ENCODE measurements around the gene SLC25A48.

DNA sequence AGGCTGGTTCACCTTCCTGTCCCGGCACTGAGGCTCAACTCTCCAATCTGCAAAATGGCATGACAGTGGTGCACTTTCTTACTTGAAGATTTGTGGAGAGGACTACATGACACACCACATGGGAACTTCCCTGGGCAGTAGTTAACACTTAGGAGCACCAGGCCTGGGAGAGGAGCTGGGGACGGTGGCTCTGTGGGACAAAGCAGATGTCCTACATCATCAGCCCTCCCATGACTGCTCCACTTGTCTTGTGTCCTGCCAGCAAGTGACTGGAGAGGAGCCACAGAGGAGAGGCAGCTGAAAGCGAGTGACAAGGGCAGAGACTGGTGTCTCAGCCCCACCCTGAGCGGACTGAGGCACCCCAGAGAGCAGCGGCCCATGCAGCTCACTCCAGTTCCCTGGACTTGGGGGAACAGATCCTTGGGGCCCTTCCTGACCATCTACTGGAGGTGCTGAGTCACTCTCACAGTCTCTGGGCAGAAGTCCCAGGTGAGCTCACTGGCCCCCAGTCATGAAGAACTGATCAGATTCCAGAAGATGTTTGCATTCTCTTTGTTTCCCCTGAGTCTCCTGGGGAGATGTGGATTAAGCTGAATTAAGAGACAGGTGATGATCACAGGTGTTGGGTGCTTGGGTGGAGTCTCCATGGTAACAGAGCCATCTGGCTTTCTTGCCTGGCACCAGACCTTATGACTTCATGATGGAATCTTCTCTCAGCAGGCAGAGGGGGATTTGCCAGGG lies 13.2 kb upstream of the SLC25A48 start:
- TF ChIP-seq, protein P1, sequence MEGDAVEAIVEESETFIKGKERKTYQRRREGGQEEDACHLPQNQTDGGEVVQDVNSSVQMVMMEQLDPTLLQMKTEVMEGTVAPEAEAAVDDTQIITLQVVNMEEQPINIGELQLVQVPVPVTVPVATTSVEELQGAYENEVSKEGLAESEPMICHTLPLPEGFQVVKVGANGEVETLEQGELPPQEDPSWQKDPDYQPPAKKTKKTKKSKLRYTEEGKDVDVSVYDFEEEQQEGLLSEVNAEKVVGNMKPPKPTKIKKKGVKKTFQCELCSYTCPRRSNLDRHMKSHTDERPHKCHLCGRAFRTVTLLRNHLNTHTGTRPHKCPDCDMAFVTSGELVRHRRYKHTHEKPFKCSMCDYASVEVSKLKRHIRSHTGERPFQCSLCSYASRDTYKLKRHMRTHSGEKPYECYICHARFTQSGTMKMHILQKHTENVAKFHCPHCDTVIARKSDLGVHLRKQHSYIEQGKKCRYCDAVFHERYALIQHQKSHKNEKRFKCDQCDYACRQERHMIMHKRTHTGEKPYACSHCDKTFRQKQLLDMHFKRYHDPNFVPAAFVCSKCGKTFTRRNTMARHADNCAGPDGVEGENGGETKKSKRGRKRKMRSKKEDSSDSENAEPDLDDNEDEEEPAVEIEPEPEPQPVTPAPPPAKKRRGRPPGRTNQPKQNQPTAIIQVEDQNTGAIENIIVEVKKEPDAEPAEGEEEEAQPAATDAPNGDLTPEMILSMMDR (IDR thresholded peaks at IDR 0.05; ENCODE audit: low read length), result no peak
- TF ChIP-seq EZH2 (IDR thresholded peaks at IDR 0.05; ENCODE audit: borderline replicate concordance, low read length), result no peak
